OCI-LY7 (cell line): Measurements from ENCODE around the gene YJU2. TPM values are rescaled to one million over a fixed set of nuclear protein-coding genes. Genes with fewer than 3 reads are reported as not detected.
"Not testable (repeated sequence)": the region's sequence is repeated elsewhere in the genome, so short reads cannot be mapped to it uniquely, and the experiment has no call there.

Source experiments
- BruUV-seq: library from RNA; stranded (reverse); fragments of 400-500 nt; replicated peaks from 2 replicates; lab custom pipeline; 2021; lab: Mats Ljungman, UMichigan
- CTCF ChIA-PET: fragments of 300-600 bp; sonication (Branson Sonifier 250); formaldehyde crosslinking; loops from one replicate; lab custom pipeline; 2022; ENCODE audit warnings: antibody characterized with exemption; ENCODE audit not compliant: unreplicated experiment; lab: Charles Lee
- POLR2A ChIA-PET: fragments of 300-600 bp; sonication (Branson Sonifier 250); formaldehyde crosslinking; loops from one replicate; lab custom pipeline; 2022; ENCODE audit warnings: antibody characterized with exemption; lab: Charles Lee
- DNase-seq: peaks from one replicate; pipeline ENCODE4 v3.0.0-alpha.2; 2015; ENCODE audit warnings: low spot score
- H2AFZ ChIP-seq: fragments of 200-600 bp; sonication (generic), shearing (Covaris generic); 2 replicates; pipeline ENCODE4 v1.6.1; 2014; ENCODE audit warnings: mild to moderate bottlenecking, antibody characterized with exemption, low read length, moderate library complexity
- H3K27ac ChIP-seq: fragments of 200-600 bp; sonication (generic); 2 replicates; pipeline ENCODE4 v1.5.1; 2014; ENCODE audit warnings: mixed run types, low read depth, mild to moderate bottlenecking, moderate library complexity, low read length, inconsistent platforms; ENCODE audit not compliant: poor library complexity, severe bottlenecking
- H3K36me3 ChIP-seq: fragments of 200-600 bp; sonication (generic); 2 replicates; pipeline ENCODE4 v1.6.1; 2014; ENCODE audit warnings: mild to moderate bottlenecking, antibody characterized with exemption, low read length, moderate library complexity, mixed read lengths; ENCODE audit not compliant: insufficient read depth
- H3K4me1 ChIP-seq: fragments of 200-600 bp; sonication (generic); 2 replicates; pipeline ENCODE4 v1.5.1; 2014; ENCODE audit warnings: mild to moderate bottlenecking, low read length; ENCODE audit not compliant: insufficient read depth, poor library complexity, severe bottlenecking
- H3K4me2 ChIP-seq: fragments of 200-600 bp; sonication (generic); 2 replicates; pipeline ENCODE4 v1.6.1; 2014; ENCODE audit warnings: mild to moderate bottlenecking, low read length
- H3K4me3 ChIP-seq: fragments of 200-600 bp; sonication (generic); 2 replicates; pipeline ENCODE4 v1.5.1; 2014; ENCODE audit warnings: mild to moderate bottlenecking, low read depth, low read length; ENCODE audit not compliant: poor library complexity, severe bottlenecking
- H3K79me2 ChIP-seq: fragments of 200-600 bp; sonication (generic); 2 replicates; pipeline ENCODE4 v1.6.1; 2016; ENCODE audit warnings: low read depth, mild to moderate bottlenecking, low read length, moderate library complexity, mixed read lengths; ENCODE audit not compliant: insufficient read depth
- H3K9me2 ChIP-seq: fragments of 200-600 bp; sonication (generic); 2 replicates; pipeline ENCODE4 v1.6.1; 2016; ENCODE audit warnings: mild to moderate bottlenecking, low read length, mixed read lengths; ENCODE audit not compliant: insufficient read depth
- H3K9me3 ChIP-seq: fragments of 200-600 bp; sonication (generic); 2 replicates; pipeline ENCODE4 v1.6.1; 2014; ENCODE audit warnings: mild to moderate bottlenecking, mixed run types, low read length, mixed read lengths
- H4K20me1 ChIP-seq: fragments of 200-600 bp; sonication (generic); 2 replicates; pipeline ENCODE4 v1.6.1; 2014; ENCODE audit warnings: mild to moderate bottlenecking, antibody characterized with exemption, low read length, moderate library complexity, mixed read lengths; ENCODE audit not compliant: insufficient read depth
- EZH2phosphoT487 ChIP-seq: fragments of 200-600 bp; sonication (generic); IDR thresholded peaks from 2 replicates; pipeline ENCODE4 v1.6.1; 2018; ENCODE audit warnings: low read depth, borderline replicate concordance, mild to moderate bottlenecking, mixed run types, antibody characterized with exemption, low read length, moderate library complexity, mixed read lengths
- intact Hi-C: fragments of 100-400 bp; cut with micrococcal nuclease; formaldehyde crosslinking; loops from one replicate; pipeline ENCODE4 v1.10.0; 2022; ENCODE audit not compliant: unreplicated experiment
- total RNA-seq, 2 experiments: library from RNA; depleted of rRNA in 1 of 2; stranded (reverse); fragments of >200 nt in 1 of 2; shearing (Covaris generic) in 1 of 2; gene quantifications; 2 replicates each; pipeline ENCODE4 v1.2.3, GENCODE V29; 2014 to 2022
- TF ChIP-seq, protein P1 (sequence below): fragments of 200-600 bp; sonication (generic); conservative IDR thresholded peaks from 2 replicates; pipeline ENCODE4 v1.5.1; 2014; ENCODE audit warnings: mild to moderate bottlenecking, antibody characterized with exemption, low read length, moderate library complexity, mixed read lengths

Gene YJU2
- total RNA-seq, 2 experiments from 2014 or later = 35.0 to 38.2 TPM

- no TSS peak for BruUV-seq
- Histone ChIP-seq H3K4me1 (no peaks in the 10 kb centered on the region), H3K79me2 (no peaks in the 10 kb centered on the region), H3K9me2 (no peaks in the 10 kb centered on the region), H3K27ac (no peak overlapping the region), H3K36me3 (no peaks in the 10 kb centered on the region), H3K4me3 (no peak overlapping the region), H3K9me3 (no peaks in the 10 kb centered on the region), H4K20me1 (no peaks in the 10 kb centered on the region), H2AFZ (no peak overlapping the region), H3K4me2 (no peak overlapping the region)
- no peak for DNase-seq
- POLR2A ChIA-PET = no interaction called here
- CTCF ChIA-PET = no interaction called here
- intact Hi-C loops = no loop called here
- no peak for TF ChIP-seq EZH2phosphoT487
These were observed 38.1 kb downstream of the YJU2 start for GRCh38 chr19:4284974-4285373.

- H4K20me1 ChIP-seq, H3K9me3 ChIP-seq, H3K27ac ChIP-seq, H3K79me2 ChIP-seq, intact Hi-C loops, H3K4me3 ChIP-seq, DNase-seq, CTCF ChIA-PET, H3K36me3 ChIP-seq, H2AFZ ChIP-seq, POLR2A ChIA-PET, H3K4me1 ChIP-seq, H3K4me2 ChIP-seq, BruUV-seq, H3K9me2 ChIP-seq: not testable (repeated sequence)
These were observed 39.3 kb downstream of the YJU2 start for GRCh38 chr19:4286141-4286540.

DNA sequence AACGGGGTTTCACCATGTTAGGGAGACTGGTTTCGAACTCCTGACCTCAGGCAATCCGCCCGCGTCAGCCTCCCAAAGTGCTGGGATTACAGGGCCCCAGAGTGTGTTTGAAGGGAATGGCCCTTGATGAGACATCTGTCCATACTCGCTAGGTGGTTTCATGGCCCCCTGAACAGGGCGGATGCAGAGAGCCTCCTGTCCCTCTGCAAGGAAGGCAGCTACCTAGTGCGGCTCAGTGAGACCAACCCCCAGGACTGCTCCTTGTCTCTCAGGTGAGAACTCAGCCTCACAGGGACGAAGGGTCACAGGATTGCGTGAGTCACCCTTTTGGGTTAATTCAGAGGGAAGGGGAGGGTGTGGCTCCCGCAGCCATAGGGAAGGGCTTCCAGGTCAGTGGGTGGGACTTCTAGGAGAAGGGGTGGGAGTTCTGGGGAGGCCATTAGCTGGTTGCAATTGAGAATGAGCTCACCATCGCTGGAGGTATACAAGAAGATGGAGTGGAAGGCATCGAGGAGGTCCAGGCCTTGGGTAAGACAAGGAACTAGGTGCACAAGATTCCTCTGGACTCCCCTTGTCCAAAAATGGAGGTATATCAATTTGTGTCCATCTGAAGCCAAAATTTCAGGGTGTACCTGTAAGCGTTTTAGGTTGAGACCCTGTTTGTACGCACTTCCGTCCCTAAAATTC lies 41.4 kb downstream of the YJU2 start:
- no peak for DNase-seq
- ChIA-PET CTCF (no interaction called here), POLR2A (no interaction called here)
- intact Hi-C loops = no loop called here
- Histone ChIP-seq H3K4me3 (no peak overlapping the region), H3K27ac (no peak overlapping the region), H3K36me3 (no peaks in the 10 kb centered on the region), H4K20me1 (no peaks in the 10 kb centered on the region), H2AFZ (no peak overlapping the region), H3K4me2 (no peak overlapping the region), H3K79me2 (no peaks in the 10 kb centered on the region), H3K9me2 (no peaks in the 10 kb centered on the region), H3K4me1 (no peaks in the 10 kb centered on the region), H3K9me3 (no peaks in the 10 kb centered on the region)
- TF ChIP-seq, protein P1, sequence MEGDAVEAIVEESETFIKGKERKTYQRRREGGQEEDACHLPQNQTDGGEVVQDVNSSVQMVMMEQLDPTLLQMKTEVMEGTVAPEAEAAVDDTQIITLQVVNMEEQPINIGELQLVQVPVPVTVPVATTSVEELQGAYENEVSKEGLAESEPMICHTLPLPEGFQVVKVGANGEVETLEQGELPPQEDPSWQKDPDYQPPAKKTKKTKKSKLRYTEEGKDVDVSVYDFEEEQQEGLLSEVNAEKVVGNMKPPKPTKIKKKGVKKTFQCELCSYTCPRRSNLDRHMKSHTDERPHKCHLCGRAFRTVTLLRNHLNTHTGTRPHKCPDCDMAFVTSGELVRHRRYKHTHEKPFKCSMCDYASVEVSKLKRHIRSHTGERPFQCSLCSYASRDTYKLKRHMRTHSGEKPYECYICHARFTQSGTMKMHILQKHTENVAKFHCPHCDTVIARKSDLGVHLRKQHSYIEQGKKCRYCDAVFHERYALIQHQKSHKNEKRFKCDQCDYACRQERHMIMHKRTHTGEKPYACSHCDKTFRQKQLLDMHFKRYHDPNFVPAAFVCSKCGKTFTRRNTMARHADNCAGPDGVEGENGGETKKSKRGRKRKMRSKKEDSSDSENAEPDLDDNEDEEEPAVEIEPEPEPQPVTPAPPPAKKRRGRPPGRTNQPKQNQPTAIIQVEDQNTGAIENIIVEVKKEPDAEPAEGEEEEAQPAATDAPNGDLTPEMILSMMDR = no peak
- TF ChIP-seq EZH2phosphoT487 = no peak
- no TSS peak for BruUV-seq
